OCI-LY7 (cell line): ENCODE measurements around the gene PRR7.

Experiments used
- EZH2phosphoT487 ChIP-seq: fragments of 200-600 bp; sonication (generic); IDR thresholded peaks from 2 replicates; pipeline ENCODE4 v1.6.1; 2018; ENCODE audit warnings: low read depth, borderline replicate concordance, mild to moderate bottlenecking, mixed run types, antibody characterized with exemption, low read length, moderate library complexity, mixed read lengths
- TF ChIP-seq, protein P1 (sequence below): fragments of 200-600 bp; sonication (generic); conservative IDR thresholded peaks from 2 replicates; pipeline ENCODE4 v1.5.1; 2014; ENCODE audit warnings: mild to moderate bottlenecking, antibody characterized with exemption, low read length, moderate library complexity, mixed read lengths

DNA sequence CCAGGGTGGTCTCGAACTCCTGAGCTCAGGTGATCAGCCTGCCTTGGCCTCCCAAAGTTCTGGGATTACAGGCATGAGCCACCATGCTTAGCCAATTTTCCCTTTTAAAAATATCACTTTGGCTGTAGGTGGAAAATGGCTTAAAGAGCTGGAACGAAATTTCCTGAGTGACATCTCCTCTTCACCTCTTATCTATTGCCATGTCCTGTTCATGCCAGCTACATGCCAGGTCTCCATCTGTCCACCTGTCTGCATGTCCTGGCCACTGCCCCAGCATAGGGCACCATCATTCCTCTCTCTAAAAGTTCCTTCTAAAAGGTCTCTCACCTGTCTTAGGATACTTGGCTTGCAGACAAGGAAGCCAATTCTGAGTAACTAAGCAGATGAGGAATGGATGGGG, 22.9 kb upstream of the PRR7 start:
- TF ChIP-seq, protein P1, sequence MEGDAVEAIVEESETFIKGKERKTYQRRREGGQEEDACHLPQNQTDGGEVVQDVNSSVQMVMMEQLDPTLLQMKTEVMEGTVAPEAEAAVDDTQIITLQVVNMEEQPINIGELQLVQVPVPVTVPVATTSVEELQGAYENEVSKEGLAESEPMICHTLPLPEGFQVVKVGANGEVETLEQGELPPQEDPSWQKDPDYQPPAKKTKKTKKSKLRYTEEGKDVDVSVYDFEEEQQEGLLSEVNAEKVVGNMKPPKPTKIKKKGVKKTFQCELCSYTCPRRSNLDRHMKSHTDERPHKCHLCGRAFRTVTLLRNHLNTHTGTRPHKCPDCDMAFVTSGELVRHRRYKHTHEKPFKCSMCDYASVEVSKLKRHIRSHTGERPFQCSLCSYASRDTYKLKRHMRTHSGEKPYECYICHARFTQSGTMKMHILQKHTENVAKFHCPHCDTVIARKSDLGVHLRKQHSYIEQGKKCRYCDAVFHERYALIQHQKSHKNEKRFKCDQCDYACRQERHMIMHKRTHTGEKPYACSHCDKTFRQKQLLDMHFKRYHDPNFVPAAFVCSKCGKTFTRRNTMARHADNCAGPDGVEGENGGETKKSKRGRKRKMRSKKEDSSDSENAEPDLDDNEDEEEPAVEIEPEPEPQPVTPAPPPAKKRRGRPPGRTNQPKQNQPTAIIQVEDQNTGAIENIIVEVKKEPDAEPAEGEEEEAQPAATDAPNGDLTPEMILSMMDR: no peak
- no peak for TF ChIP-seq EZH2phosphoT487
